GM18867 (cell line): ENCODE results near the gene MMP13.
A peak's percentile ranks its signal among the peaks of the same experiment; 100 is the strongest.
"Not testable (repeated sequence)": the region's sequence is repeated elsewhere in the genome, so short reads cannot be mapped to it uniquely, and the experiment has no call there.

ENCODE experiments used
- ATAC-seq: cut with Tn5 transposase; IDR thresholded peaks from one replicate; pipeline ENCODE4 v1.9.1; 2021; ENCODE audit warnings: mild to moderate bottlenecking, moderate library complexity; ENCODE audit not compliant: unreplicated experiment

The MMP13 gene

DNA sequence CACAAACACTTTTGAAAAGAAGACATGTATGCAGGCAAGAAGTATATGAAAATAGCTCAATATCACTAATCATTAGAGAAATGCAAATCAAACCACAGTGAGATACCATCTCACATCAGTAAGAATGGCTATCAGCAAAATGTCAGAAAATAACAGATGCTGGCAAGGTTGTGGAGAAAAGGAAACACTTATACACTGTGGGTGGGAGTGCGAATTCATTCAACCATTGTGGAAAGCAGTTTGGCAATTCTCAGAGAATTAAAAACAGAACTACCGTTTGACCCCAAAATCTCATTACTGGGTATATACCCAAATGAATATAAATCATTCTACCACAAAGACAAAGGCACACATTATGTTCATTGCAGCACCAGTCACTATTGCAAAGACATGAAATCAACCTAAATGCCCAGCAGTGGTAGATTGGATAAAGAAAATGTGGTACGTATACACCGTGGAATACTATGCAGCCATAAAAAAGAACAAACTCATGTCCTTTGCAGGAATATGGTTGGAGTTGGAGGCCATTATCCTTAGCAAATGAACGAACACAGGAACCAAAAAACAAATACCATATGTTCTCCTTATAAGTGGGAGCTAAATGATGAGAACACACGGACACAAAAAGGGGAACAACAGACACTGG lies 18.5 kb downstream of the MMP13 start:
- peak; percentile 51 for ATAC-seq

GRCh38 chr11:102935514-102935913 lies 20.0 kb downstream of the MMP13 start:
- no peak for ATAC-seq

DNA sequence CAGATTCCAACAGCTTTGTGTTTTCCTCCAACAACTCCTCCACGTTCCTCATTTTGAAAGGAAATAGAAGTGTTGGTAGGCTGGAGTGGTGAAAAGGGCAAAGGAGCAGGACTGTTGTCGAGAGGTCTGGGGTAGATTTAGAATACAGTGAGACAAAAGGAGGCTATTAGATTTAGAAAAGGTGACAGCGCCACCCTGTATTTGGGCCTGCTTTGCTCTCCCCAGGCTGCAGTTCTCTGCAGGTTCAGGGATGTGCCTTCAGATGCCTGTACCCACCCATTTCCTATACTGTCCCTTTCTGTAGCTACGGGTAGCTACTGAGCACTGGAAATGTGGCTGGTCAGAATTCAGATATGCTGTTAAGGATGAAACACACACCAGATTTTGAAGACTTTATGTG lies 20.8 kb downstream of the MMP13 start:
- no peak for ATAC-seq

DNA sequence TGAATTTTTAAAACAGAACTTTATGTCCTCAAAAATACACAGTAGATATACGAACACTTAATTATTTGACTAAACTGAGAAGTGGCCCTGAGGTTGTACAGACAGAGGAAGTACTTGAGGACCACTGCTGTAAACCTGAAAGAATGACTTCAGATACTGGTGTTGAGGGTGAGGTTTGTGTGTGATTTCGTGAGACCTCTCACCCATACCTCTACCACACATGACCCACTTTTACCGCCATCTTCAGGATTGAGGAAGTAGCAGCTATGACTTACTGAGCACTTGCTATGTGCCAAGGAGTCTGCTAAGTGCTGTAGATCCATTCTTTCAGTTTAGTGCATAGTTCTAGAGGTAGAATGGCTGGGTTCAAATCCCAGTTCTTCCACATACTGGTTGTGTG lies 21.9 kb downstream of the MMP13 start:
- peak; percentile 58 for ATAC-seq

DNA sequence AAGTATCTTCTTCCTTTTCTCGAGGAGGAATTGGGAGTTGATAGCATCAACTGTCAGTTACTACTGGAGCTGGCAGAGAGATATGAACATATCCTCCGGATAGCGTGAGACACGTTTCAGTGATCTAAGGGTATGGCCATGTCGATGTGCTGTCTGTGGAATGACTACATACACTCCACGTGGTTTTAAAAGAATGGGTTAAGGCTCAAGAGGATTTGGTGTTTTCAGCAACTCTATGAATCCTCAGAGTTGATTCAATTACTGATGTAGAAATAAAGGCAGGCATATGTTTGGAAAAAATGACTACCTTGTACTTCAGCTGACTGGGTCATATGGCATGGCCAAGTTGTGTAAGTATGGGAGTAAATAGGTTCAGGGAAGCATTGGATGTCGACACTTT lies 22.9 kb downstream of the MMP13 start:
- ATAC-seq = no peak

- no peak for ATAC-seq
Observed at GRCh38 chr11:102930451-102930850, 25.1 kb downstream of the MMP13 start.

DNA sequence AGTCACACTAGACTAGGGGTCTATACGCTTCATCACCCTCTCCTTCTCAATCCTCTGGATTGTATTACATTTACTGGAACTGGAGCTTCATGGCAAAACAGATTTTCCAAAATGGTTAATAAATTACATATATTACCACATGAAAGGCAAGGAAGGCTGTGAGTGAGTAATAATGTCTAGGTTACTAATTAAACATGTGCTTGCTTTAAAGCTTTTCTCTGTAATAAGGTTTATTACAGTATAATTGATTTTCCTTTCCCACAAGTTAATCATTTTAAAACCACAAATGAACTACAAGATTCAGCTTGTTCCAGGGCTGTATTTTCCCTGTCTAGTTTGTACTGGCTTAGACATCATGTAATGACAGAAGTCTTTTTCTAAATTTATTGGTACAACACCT lies 25.6 kb downstream of the MMP13 start:
- ATAC-seq = no peak

GRCh38 chr11:102929166-102929565 lies 26.4 kb downstream of the MMP13 start:
- no peak for ATAC-seq

- no peak for ATAC-seq
Observed at GRCh38 chr11:102928247-102928646, 27.3 kb downstream of the MMP13 start.

DNA sequence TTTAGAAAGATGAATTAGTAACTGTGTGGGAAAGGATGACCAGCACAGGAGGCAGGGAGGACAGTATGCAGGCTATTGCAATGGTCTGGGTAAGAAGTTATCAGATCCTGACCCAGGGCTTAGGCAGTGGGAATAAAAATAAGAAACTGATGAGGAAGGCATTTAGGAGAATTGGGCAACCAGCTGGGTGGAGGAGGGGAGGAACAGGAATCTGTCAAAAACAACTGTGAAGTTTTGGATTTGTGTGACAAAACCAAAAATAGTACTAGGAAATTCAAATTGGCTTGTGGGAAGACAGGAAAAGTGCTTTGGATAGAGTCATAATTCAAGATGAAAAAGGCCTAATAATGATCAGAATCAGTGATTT lies 27.9 kb downstream of the MMP13 start:
- ATAC-seq = no peak

DNA sequence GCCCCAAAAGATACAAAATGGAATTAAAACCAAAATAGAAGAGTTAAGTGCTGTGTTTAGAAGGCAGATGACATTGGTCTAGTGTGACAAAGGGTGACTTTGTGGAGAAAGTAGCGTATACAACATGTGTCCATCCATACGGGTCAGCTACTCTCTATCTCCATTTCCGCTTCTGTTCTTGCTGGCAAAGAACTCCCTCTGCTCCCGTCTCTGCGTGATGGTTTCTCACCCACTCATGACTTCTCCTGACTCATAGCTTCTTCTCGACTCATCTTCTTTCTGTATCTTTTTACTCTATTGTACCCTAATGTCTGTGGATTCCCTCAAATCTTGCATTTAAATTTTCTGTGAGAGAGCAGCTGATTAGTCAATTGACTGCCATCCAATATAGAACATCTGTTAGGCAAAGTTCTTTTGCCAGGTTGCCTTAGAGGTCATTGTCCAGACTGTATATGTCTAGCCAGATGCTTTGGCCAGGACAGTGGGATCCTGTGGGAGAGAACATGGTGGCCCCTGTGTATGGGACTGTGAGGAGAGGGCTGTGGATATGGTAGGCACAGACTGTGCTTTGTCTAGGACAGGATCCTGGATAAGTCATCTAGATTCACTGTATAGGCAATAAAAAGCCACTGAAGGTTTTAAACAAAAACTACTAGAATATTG lies 28.4 kb downstream of the MMP13 start:
- ATAC-seq = no peak

GRCh38 chr11:102926517-102926916 lies 29.0 kb downstream of the MMP13 start:
- no peak for ATAC-seq

GRCh38 chr11:102925988-102926387 lies 29.5 kb downstream of the MMP13 start:
- ATAC-seq = no peak

- no peak for ATAC-seq
Observed at GRCh38 chr11:102924851-102925380, 30.6 kb downstream of the MMP13 start.

DNA sequence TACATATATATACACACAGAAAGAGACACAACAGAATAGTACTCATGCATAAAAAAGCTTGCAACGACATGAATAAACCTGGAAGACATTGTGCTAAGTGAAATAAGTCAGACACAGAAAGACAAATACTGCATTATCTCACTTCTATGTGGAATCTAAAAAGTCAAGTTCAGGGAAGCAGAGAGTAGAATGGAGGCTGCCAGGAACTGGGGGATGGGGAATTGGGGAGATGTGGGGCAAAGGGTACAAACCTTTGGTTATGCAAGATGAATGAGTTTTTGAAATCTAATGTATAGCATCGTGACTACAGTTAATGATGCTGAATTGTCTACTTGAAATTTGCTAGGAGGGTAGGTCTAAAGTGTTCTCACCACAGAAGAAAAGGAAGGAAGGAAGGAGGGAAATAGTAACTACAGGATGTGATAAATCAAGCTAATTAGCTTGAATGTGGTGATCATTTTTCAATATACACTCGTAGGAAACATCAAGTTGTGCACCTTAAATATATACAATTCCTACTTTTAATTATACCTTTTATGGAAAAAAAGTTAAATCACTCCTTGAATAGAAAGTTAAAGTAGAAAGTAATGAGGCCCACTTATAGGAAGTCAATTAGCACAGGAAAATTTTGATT lies 33.8 kb downstream of the MMP13 start:
- ATAC-seq = no peak

DNA sequence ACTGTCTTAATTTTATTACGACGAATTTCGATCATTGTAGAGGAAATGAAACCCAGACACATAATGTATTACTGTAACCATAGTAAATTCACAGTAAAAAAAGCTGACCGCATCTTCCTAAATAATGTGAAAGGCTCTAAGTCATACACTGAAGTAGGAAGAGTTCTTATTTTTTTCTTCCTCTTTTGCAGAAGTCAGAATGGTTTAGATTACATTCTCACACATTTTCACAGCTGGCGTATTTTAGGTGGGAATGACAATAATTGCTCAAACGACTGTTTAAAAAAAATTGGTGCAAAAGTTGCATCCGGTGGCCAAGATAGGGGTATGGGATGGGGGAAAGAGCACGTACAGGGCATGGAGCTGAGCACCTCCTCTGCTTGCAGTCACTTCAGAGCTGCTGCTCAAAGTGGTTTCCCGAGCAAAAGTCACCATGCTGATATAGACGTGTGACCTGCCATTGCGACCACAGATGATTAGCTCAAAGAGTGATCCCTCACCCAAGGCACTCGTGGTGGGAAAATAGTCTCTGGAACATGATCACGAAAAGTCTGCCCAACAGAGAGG lies 35.3 kb downstream of the MMP13 start:
- ATAC-seq = peak; percentile 87

DNA sequence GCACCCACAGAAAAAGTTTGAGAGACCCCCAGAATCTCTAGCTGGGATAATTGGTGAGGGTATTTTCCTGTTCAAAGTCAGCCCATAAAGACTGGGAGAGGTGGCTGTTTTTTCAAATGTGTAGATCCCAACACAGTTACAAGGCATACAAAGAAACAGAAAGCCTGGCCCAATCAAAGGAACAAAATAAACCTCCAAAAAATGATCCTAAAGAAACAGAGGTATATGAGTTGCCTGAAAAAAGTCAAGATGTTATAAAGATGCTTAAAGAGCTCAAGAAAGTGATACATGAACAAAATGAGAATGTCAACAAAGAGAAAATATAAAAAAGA lies 40.5 kb downstream of the MMP13 start:
- no peak for ATAC-seq

GRCh38 chr11:102914238-102915043 lies 41.1 kb downstream of the MMP13 start:
- ATAC-seq = peak; percentile 57

DNA sequence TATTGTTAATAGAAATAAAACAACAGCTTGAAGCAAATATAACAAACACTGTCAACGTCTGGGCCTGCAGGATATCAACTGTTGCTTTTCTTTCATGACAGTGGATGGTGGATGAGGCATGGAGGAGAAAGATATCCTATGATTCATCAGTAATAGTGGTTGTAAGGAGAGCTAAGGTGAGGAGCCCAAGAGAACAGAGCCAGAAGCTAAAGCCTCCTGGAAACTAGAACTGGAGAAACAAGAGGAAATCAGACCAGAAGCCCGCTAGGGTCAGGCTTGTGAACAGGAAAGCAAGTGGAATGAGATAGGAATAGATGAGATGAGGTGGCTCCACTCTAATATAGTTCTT lies 43.1 kb downstream of the MMP13 start:
- no peak for ATAC-seq

GRCh38 chr11:102911758-102912481 lies 43.6 kb downstream of the MMP13 start:
- no peak for ATAC-seq

DNA sequence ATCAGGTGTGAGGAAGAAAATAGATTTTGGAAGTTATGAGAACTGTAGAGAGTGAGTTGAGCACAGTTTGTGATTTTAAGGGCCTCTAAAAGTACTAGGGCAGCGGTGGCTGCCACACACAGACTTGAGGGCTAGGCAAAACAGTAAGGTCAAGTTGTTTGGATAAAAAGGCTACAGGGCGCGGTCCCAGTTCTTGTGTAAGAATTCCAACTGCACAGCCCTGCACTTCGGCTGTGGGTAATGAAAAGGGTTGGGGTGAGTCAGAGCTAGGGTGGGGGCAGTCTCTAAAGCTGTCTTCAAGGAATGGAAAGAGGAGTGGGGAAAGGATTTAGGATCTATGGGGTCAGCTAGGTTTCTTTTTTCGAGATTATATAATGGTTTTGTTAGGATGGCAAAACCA lies 49.7 kb downstream of the MMP13 start:
- ATAC-seq = not testable (repeated sequence)
